CD4-positive, alpha-beta T cell treated with Interleukin-2 at 100 ng/mL for 4 hours (primary cell): Measurements from ENCODE around the gene CAB39L.

Experiments used
- DNase-seq: peaks from one replicate; pipeline ENCODE4 v3.0.0-alpha.2; 2020; ENCODE audit warnings: low spot score

The CAB39L gene

GRCh38 chr13:49399801-49400472 lies 43.9 kb downstream of the CAB39L start:
- DNase-seq: no peak

GRCh38 chr13:49395878-49396380 lies 47.9 kb downstream of the CAB39L start:
- no peak for DNase-seq

- no peak for DNase-seq
These were observed 48.4 kb downstream of the CAB39L start for GRCh38 chr13:49395451-49395865.

- DNase-seq: no peak
These were observed 55.7 kb downstream of the CAB39L start for GRCh38 chr13:49388091-49388635.

- DNase-seq: no peak
These were observed 57.2 kb downstream of the CAB39L start for GRCh38 chr13:49386664-49387063.

GRCh38 chr13:49376121-49376520 lies 67.7 kb downstream of the CAB39L start:
- no peak for DNase-seq

- DNase-seq: peak; percentile 3
These were observed 69.1 kb downstream of the CAB39L start for GRCh38 chr13:49374585-49375290.

GRCh38 chr13:49373716-49374115 lies 70.1 kb downstream of the CAB39L start:
- DNase-seq: no peak

GRCh38 chr13:49371943-49372613 lies 71.8 kb downstream of the CAB39L start:
- peak; percentile 48 for DNase-seq

- no peak for DNase-seq
These were observed 73.5 kb downstream of the CAB39L start for GRCh38 chr13:49370371-49370770.

GRCh38 chr13:49369866-49370265 lies 74.0 kb downstream of the CAB39L start:
- no peak for DNase-seq

- no peak for DNase-seq
These were observed 75.2 kb downstream of the CAB39L start for GRCh38 chr13:49368688-49369087.

- no peak for DNase-seq
These were observed 76.0 kb downstream of the CAB39L start for GRCh38 chr13:49367640-49368422.

- no peak for DNase-seq
These were observed 77.0 kb downstream of the CAB39L start for GRCh38 chr13:49366841-49367240.

- no peak for DNase-seq
These were observed 86.2 kb downstream of the CAB39L start for GRCh38 chr13:49357694-49358093.

- no peak for DNase-seq
These were observed 87.6 kb downstream of the CAB39L start for GRCh38 chr13:49356223-49356622.

GRCh38 chr13:49354719-49355118 lies 89.1 kb downstream of the CAB39L start:
- no peak for DNase-seq

- no peak for DNase-seq
These were observed 90.0 kb downstream of the CAB39L start for GRCh38 chr13:49353908-49354307.

- no peak for DNase-seq
These were observed 92.0 kb downstream of the CAB39L start for GRCh38 chr13:49351871-49352270.

- DNase-seq: no peak
These were observed 95.1 kb downstream of the CAB39L start for GRCh38 chr13:49348751-49349150.

- DNase-seq: no peak
These were observed 96.0 kb downstream of the CAB39L start for GRCh38 chr13:49347650-49348385.
